ENCODE data around the gene MLPH.

MLPH gene

DNA sequence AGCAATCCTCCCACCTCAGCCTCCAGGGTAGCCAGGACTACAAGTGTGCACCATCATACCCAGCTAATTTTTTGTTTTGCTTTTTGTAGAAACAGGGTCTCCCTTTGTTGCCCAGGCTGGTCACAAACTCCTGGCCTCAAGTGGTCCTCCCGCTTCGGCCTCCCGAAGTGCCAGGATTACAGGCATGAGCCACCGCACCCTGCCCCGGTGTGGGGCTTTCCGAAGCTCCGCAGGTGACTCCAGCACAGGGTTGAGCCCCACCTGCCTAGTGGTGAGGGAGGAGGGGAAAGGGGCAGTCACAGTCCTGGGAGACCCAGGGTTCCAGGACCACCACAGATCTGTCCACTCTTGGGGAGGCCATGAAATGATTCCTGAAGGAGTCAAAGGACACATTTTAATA, 84.5 kb downstream of the MLPH start:
- DNase-seq (ENCODE audit: extremely low read depth, low read depth): no peak
- TF ChIP-seq, protein P1, sequence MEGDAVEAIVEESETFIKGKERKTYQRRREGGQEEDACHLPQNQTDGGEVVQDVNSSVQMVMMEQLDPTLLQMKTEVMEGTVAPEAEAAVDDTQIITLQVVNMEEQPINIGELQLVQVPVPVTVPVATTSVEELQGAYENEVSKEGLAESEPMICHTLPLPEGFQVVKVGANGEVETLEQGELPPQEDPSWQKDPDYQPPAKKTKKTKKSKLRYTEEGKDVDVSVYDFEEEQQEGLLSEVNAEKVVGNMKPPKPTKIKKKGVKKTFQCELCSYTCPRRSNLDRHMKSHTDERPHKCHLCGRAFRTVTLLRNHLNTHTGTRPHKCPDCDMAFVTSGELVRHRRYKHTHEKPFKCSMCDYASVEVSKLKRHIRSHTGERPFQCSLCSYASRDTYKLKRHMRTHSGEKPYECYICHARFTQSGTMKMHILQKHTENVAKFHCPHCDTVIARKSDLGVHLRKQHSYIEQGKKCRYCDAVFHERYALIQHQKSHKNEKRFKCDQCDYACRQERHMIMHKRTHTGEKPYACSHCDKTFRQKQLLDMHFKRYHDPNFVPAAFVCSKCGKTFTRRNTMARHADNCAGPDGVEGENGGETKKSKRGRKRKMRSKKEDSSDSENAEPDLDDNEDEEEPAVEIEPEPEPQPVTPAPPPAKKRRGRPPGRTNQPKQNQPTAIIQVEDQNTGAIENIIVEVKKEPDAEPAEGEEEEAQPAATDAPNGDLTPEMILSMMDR (IDR thresholded peaks at IDR 0.05; ENCODE audit: low read depth, low read length): no peak

DNA sequence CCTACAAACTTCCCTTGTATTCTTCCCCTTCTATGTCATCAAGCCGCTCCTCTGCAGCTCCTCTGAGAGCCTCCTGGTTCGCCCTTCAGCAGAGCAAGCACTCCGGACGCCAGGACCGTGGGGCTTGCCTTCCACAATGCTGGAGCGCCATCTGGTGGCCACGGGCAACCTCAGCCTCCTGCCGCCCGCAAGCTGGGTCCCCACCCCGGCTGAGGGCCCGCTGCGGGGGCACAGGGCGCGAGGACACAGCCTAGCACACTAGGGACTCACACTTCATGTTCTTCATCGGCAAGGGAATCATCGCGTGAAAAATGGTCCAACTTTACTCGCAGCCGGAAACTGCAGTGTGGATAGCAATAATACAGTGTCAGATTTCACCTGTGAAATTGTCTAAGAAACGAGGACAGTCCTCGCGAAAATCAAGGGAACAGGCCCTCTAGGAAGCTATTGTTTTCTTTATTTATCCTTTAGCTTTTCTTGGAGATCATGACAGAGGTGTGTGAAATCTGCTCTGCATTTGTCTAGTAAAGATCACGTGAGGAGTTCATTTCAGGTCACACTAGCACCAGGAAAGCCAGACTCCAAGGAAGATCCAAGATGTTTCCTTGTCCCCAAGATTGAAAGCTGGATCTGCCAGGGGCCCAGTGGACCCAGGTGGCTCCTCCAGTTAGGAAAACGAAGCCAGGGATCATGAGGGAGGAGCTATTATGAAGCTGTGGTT, 85.1 kb downstream of the MLPH start:
- peak; percentile 80 for DNase-seq (ENCODE audit: extremely low read depth, low read depth)
- TF ChIP-seq, protein P1 (IDR thresholded peaks at IDR 0.05; ENCODE audit: low read depth, low read length): peak; percentile 95

DNA sequence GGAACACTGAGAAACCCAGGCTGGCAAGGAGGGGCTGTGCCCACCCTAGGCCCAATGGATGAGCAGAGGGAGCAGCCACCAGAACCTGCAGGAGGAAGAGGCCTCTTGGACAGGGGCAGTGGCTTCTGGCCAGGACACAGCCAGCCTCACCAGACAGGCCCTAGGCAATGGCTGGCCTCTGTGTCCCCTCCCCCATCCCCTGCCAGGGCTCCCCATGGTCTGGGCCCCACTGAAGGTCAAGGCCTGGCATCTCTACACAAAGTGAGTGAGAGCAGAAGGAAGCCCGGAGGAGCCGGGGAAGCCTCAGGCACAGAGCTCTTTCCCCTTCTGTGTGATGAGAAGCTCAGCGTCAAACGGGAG, 85.7 kb downstream of the MLPH start:
- DNase-seq (ENCODE audit: extremely low read depth, low read depth): no peak
- TF ChIP-seq, protein P1 (IDR thresholded peaks at IDR 0.05; ENCODE audit: low read depth, low read length): no peak

DNA sequence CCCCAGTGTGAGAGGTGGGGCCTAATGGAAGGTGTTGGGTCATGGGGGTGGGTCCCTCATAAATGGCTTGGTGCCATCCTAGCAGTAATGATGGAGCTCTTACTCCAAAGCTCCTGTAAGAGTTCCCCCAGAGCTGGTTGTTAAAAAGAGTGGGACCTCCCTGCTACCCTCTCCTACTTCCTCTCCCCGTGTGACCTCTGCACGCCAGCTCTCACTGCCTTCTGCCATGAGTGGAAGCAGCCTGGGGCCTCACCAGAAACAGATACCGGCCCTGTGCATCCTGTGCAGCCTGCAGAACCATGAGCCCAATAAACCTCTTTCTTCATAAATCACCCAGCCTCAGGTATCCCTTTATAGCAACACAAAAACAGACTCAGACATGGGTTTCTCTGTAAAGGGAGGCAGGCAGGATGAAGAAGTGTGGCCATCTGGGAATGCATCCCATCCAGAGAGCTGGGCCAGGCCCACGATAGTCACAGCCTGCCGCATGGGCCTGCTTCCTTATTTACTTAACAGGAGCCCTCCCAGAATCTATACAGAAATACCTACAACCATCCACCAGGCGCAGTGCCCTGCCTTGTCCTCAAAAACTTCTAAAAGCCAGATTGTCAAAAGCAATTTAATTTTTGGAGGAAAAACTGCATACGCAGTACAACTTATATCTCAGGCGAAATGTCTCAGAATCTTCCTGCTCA, 86.8 kb downstream of the MLPH start:
- DNase-seq (ENCODE audit: extremely low read depth, low read depth): no peak
- TF ChIP-seq, protein P1 (IDR thresholded peaks at IDR 0.05; ENCODE audit: low read depth, low read length): no peak

DNA sequence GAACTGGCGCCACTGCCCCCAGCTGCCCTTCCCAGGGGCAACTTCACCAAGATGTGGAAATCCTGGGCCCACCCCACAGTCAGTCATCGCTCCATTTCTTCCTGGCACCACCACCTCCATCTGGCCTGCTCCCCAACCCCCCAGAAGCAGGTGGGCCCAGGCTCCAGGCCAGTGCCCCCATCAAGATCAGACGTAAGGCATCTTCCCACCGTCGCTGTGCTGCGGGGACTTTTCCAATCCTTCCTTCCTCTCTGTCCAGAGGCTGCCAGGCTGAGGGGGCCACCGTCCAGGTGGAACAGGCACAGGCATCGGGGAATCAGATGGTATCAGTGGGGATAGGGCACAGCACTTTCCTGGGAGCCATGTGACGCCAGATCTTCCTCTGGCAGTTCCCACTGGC, 87.4 kb downstream of the MLPH start:
- no peak for DNase-seq (ENCODE audit: extremely low read depth, low read depth)
- TF ChIP-seq, protein P1 (IDR thresholded peaks at IDR 0.05; ENCODE audit: low read depth, low read length): no peak

DNA sequence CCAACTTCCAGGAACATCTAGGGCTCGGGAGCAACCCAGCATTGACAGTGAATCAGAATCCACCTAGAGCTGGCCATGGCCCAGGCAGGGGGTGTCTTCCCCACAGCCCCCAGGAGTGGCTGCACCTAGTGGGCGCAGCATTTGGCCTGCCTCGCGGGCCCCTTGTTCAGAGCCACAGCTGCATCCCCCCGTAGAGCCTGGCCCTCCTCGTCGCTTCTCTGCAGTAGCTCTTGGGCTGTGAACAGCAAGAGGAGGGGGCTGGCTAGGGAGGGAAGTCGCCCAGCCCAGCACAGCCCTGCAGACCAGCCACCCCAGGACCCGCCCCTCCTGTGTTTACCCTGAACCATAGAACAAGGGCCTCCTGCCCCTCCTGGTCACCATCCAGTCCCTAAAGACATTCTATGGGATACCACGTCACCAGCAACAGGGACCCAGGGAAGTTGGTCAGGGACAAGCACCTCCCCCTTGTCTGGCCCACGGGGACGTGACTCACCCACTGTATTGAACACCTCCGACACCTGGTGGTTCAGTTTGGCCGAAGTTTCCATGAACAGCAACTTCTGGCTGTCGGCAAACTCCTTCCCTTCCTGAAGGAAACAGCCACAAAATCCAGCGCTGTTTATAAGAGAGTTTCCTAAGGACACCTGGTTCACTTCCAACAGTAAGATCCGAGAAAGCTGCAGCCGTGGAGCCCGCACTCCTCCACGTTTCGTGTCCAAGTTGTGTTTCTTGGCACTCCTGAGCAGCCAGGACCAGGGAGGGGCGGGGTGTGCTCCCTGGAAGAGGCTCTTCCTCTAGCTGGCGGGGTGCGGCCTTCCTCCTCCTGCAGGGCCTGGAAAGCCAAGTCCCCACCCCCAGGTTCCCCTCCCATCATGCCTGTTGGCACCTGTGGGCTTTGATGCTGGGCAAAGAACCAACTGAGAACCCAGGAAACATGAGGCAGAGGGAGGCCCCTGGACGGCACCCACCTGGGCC, 88.1 kb downstream of the MLPH start:
- no peak for DNase-seq (ENCODE audit: extremely low read depth, low read depth)
- TF ChIP-seq, protein P1 (IDR thresholded peaks at IDR 0.05; ENCODE audit: low read depth, low read length): no peak

Measured in AG09319 (cell line).